ENCODE data around the gene RASA1.
"Not testable (repeated sequence)": the region's sequence is repeated elsewhere in the genome, so short reads cannot be mapped to it uniquely, and the experiment has no call there.

Gene RASA1

GRCh38 chr5:87287266-87287665 lies 19.6 kb downstream of the RASA1 start:
- not testable (repeated sequence) for DNase-seq

- no peak for DNase-seq
These were observed 31.1 kb downstream of the RASA1 start for GRCh38 chr5:87298692-87299362.

- DNase-seq = no peak
These were observed 32.5 kb downstream of the RASA1 start for GRCh38 chr5:87300176-87300575.

GRCh38 chr5:87300744-87301143 lies 33.1 kb downstream of the RASA1 start:
- DNase-seq = peak; percentile 14

- no peak for DNase-seq
These were observed 34.4 kb downstream of the RASA1 start for GRCh38 chr5:87302061-87302460.

- DNase-seq = no peak
These were observed 35.6 kb downstream of the RASA1 start for GRCh38 chr5:87303324-87303723.

- not testable (repeated sequence) for DNase-seq
These were observed 38.4 kb downstream of the RASA1 start for GRCh38 chr5:87306090-87306489.

GRCh38 chr5:87307796-87308423 lies 40.2 kb downstream of the RASA1 start:
- no peak for DNase-seq

GRCh38 chr5:87311405-87312279 lies 44.0 kb downstream of the RASA1 start:
- no peak for DNase-seq

GRCh38 chr5:87313216-87313615 lies 45.5 kb downstream of the RASA1 start:
- DNase-seq = no peak

GRCh38 chr5:87319469-87319868 lies 51.8 kb downstream of the RASA1 start:
- DNase-seq = no peak

- no peak for DNase-seq
These were observed 53.9 kb downstream of the RASA1 start for GRCh38 chr5:87321605-87322004.

- no peak for DNase-seq
These were observed 54.7 kb downstream of the RASA1 start for GRCh38 chr5:87322381-87322780.

GRCh38 chr5:87327998-87328397 lies 60.3 kb downstream of the RASA1 start:
- DNase-seq = no peak

GRCh38 chr5:87329114-87329513 lies 61.4 kb downstream of the RASA1 start:
- no peak for DNase-seq

- DNase-seq = no peak
These were observed 72.3 kb downstream of the RASA1 start for GRCh38 chr5:87339986-87340385.

- DNase-seq = no peak
These were observed 73.0 kb downstream of the RASA1 start for GRCh38 chr5:87340716-87341115.

- no peak for DNase-seq
These were observed 79.6 kb downstream of the RASA1 start for GRCh38 chr5:87347272-87347671.

GRCh38 chr5:87347841-87348240 lies 80.2 kb downstream of the RASA1 start:
- no peak for DNase-seq

GRCh38 chr5:87354496-87354895 lies 86.8 kb downstream of the RASA1 start:
- DNase-seq = no peak

GRCh38 chr5:87359106-87359505 lies 91.4 kb downstream of the RASA1 start:
- no peak for DNase-seq

- DNase-seq = no peak
These were observed 92.4 kb downstream of the RASA1 start for GRCh38 chr5:87360132-87360531.

GRCh38 chr5:87361031-87361445 lies 93.4 kb downstream of the RASA1 start:
- no peak for DNase-seq

Data from CD4-positive, alpha-beta T cell treated with Interferon gamma for 1 hour (primary cell).